ENCODE results near the gene HTD2.
A peak's percentile ranks its signal among the peaks of the same experiment; 100 is the strongest.
"Not testable (repeated sequence)": the region's sequence is repeated elsewhere in the genome, so short reads cannot be mapped to it uniquely, and the experiment has no call there.

HTD2 gene

DNA sequence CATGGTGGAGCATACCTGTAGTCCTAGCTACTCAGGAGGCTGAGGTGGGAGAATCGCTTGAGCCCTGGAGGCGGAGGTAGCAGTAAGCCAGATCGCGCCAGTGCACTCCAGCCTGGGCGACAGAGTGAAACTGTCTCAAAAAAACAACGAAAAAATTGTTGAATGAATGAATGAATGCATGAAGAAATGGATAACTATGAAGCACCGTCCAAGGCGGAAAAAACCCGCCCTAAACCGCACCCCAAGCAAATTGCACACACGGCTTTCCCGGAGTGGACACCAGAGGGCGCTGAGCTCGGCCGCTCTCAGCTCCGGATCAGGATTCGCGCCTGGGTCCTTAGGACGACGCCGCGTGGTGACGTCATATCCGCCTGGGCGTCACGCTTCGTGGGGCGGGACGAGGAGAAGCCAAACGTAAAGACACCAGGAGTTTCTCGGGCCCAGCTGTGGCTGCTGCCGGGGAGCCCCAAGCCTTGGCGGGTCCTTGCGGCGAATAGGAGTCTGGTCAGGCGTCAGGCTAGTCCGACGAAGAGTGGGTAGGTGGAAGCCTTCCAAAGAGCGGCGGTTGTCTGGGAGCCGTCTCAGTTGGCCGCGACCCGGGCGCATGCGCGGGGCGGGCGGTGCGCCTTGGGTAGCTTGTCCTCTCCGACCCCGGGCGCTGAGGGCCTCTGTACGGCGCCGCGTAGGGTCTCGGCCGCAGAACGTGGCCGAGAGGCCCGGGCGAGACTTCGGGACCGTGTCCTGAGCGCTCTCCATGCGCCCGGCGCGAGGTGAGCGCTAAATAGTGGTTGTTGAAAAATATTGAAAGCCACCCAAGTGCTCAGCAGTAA, at the start of gene HTD2, which contains the start of gene RPP14:
TSS of gene HTD2 (plus strand) at position 639 of the 830 bp plus-strand sequence. CDS start 11,094 bp downstream, outside the sequence.
TSS of gene RPP14 (plus strand) at position 364 of the 830 bp plus-strand sequence. CDS start 4,085 bp downstream, outside the sequence.
- peak; percentile 98 for DNase-seq (ENCODE audit: low spot score)

GRCh38 chr3:58258392-58259055, 47.8 kb upstream of the HTD2 start:
- DNase-seq (ENCODE audit: low spot score) = no peak

- no peak for DNase-seq (ENCODE audit: low spot score)
These were observed 46.0 kb upstream of the HTD2 start for GRCh38 chr3:58260261-58260731.

- no peak for DNase-seq (ENCODE audit: low spot score)
These were observed 45.6 kb upstream of the HTD2 start for GRCh38 chr3:58260733-58261132.

- DNase-seq (ENCODE audit: low spot score) = no peak
These were observed 44.2 kb upstream of the HTD2 start for GRCh38 chr3:58261954-58262666.

- DNase-seq (ENCODE audit: low spot score) = no peak
These were observed 39.7 kb upstream of the HTD2 start for GRCh38 chr3:58266577-58266976.

GRCh38 chr3:58267543-58267942, 38.8 kb upstream of the HTD2 start:
- not testable (repeated sequence) for DNase-seq (ENCODE audit: low spot score)

- DNase-seq (ENCODE audit: low spot score) = no peak
These were observed 37.0 kb upstream of the HTD2 start for GRCh38 chr3:58269356-58269755.

DNA sequence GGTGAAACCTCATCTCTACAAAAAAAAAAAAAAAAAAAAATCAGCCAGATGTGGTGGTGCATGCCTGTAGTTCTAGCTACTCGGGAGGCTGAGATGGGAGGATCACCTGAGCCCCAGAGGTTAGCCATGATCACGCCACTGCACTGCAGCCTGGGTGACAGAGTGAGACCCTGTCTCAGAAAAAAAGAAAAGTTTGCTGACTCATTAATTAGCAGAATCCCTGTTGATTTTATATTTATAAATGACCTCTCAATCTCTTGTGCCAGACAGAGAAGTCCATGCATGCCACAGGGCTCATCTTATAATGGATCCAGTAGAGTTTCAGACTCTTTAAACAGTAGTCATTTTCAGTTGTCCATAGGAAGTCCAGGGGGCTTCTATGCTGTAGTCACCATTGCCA, 35.8 kb upstream of the HTD2 start:
- no peak for DNase-seq (ENCODE audit: low spot score)

- no peak for DNase-seq (ENCODE audit: low spot score)
These were observed 34.3 kb upstream of the HTD2 start for GRCh38 chr3:58271901-58272501.

GRCh38 chr3:58272891-58273290, 33.4 kb upstream of the HTD2 start:
- DNase-seq (ENCODE audit: low spot score) = no peak

DNA sequence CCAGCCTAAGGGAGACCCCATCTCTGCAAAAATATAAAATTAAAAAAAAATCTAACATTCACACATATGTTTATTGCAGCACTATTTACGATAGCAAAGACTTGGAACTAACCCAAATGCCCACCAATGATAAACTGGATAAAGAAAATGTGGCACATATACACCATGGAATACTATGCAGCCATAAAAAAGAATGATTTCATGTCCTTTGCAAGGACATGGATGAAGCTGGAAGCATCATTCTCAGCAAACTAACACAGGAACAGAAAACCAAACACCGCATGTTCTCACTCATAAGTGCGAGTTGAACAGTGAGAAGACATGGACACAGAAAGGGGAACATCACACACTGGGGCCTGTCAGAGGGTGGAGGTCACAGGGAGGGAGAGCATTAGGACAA, 33.0 kb upstream of the HTD2 start:
- not testable (repeated sequence) for DNase-seq (ENCODE audit: low spot score)

DNA sequence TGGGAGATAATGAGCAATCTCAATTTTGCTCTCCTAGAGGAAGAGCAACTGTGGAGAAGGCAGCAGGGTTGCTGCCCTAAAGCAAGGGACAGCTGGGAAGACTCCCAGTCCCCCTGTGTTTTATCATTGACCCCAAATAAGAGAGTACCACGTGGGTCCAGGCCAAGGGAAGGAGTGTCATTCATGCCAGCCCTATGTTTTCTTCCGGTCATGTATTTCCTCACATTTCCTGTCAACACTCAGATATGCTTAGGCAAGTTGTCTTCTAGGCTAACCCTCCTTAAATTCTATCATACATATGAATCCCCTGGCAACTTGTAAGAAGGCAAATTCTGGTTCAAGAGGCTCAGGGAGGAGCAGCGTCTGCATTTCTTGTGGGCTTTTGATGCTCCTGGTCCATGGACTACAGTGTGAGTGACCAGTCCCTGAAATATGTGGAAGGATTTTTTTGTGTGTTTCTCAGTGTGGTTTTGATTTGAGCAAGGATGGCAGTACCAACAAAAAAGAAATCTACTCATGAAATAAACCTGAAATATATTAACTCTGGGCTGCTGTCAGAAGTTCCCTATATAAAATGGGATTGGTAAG, 32.2 kb upstream of the HTD2 start:
- DNase-seq (ENCODE audit: low spot score) = no peak

DNA sequence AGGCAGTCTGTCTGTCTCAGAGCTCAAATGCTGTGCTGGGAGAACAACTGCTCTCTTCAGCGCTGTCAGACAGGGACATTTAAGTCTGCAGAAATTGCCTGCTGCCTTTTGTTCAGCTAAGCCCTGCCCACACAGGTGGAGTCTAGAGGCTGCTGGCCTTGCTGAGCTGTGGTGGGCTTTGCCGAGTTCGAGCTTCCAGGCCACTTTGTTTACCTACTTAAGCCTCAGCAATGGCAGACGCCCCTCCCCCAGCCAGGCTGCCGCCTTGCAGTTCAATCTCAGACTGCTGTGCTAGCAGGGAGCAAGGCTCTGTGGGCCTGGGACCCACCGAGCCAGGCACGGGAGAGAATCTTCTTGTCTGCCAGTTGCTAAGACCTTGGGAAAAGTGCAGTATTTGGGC, 25.3 kb upstream of the HTD2 start:
- no peak for DNase-seq (ENCODE audit: low spot score)

- DNase-seq (ENCODE audit: low spot score) = no peak
These were observed 21.0 kb upstream of the HTD2 start for GRCh38 chr3:58285334-58285733.

DNA sequence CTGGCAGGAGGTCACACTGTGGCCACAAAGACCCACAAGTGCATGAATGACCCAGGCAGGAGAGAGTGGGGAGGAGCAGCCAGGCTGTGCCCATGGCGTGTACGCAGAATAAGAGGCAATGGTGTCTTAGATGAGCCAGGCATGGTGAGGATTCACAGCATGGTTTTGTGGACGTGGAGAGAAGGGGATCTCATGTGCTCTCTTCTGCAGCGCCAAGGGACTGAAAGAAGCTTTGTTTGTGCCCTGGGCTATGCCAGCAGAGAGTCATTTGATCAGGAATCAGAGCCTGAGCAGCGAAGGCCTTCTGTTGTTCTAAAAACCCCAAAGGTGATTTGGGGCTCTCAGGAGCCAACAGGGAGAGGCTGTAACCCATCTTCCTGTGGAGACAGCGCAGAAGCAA, 19.0 kb upstream of the HTD2 start:
- DNase-seq (ENCODE audit: low spot score) = no peak

DNA sequence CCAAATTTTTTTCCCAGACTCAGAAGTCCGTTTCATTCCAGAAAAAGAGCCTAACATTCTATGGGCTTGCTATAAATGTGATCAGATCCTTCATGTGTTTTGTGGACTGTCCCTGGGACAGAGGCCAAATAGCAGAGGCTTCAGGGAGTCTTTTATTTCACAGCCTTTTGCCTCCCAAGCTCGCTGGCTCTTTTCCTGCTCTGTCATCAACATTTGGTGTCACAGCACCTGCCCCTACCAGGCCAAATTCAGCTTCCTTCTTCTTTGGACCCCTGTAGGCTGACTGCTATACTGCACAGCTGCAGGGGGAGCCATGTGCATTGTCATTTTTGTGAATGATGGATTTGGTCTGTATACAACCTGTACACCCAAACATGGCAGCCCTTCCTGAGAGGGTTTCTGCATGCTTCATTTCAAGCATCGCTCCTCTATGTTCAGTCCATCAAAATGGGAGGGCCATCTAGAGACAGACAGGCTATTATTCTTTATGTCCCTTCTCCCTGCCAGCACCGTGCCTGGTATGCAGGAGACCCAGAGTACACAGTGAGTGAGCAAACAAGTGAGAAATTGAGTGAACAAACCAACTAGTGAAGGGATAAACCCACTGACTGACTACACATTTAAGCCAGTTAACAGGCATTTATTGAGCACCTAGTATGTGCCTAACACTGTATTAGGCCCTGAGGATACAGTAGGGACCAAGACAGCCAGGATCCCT, 18.1 kb upstream of the HTD2 start:
- no peak for DNase-seq (ENCODE audit: low spot score)

GRCh38 chr3:58288964-58289613, 17.2 kb upstream of the HTD2 start:
- DNase-seq (ENCODE audit: low spot score) = not testable (repeated sequence)

- not testable (repeated sequence) for DNase-seq (ENCODE audit: low spot score)
These were observed 15.9 kb upstream of the HTD2 start for GRCh38 chr3:58290446-58290845.

- no peak for DNase-seq (ENCODE audit: low spot score)
These were observed 14.5 kb upstream of the HTD2 start for GRCh38 chr3:58291671-58292338.
